SIG-M5 treated with dmso at 0.1 percent for 504 hours (cell line): Measurements from ENCODE around the gene DNAJC30.
A peak's percentile ranks its signal among the peaks of the same experiment; 100 is the strongest.
"Not testable (repeated sequence)": the region's sequence is repeated elsewhere in the genome, so short reads cannot be mapped to it uniquely, and the experiment has no call there.

ENCODE experiments used
- DNase-seq: peaks from one replicate; lab custom pipeline; 2025; ENCODE audit not compliant: unreplicated experiment; lab: John Stamatoyannopoulos, UW

Gene DNAJC30

GRCh38 chr7:73683056-73683787, at the start of gene DNAJC30, which contains the start of gene BUD23:
Gene DNAJC30 (minus strand): TSS chr7:73683453. CDS start chr7:73683423, 30 bp downstream.
Gene BUD23 (plus strand): TSS chr7:73683597. CDS start chr7:73683626, 29 bp downstream.
- peak; percentile 92 for DNase-seq

DNA sequence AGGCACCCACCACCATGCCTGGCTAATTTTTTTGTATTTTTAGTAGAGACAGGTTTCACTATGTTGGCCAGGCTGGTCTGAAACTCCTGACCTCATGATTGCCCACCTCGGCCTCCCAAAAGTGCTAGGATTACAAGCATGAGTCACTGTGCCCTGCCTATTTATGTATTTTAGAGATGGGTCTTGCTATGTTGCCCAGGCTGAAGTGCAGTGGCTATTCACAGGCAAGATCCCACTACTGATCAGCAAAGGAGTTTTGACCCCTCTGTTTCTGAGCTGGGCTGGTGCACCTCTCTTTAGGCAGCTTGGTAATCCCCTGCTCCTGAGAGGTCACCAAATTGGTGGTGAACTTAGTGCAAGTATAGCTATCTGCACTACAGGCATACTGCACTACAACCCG, 49.1 kb upstream of the DNAJC30 start:
- DNase-seq = no peak

- DNase-seq = no peak
These were observed 47.2 kb upstream of the DNAJC30 start for GRCh38 chr7:73730485-73730884.

DNA sequence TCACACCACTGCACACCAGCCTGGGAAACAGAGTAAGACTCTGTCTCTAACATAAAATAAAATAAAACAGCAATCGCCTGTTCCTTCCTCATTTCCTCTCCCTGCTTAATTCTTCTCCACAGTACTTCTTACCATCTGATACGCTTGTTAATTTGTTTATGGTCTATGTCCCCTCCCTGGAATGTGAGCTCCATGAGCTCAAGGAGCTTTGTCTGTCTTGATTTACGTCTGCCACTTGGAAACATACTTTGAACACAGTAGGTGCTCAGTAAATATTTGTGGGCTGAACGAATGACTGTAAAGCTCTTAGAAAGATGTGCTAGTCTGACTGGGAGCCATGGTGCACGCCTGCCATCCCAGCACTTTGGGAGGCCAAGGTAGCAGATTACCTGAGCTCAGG, 45.3 kb upstream of the DNAJC30 start:
- DNase-seq = no peak

DNA sequence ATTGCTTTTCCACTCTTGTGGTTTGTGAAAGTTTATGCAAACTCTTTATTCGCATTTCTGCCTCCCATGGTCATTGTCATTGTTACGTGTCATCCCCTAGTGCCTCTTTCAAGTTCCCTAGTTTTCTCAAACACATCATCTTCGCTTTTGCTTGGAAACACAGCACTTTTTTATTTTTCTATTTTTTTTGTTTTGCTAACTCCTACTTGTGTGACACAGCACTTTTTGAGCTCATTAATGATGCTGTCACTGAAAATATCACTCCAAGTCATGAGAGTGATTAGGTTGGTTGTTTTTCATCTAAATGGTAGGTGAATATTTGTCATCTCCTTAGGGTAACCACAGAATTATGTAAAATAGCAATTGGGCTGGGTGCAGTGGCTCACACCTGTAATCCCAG, 44.7 kb upstream of the DNAJC30 start:
- no peak for DNase-seq

DNA sequence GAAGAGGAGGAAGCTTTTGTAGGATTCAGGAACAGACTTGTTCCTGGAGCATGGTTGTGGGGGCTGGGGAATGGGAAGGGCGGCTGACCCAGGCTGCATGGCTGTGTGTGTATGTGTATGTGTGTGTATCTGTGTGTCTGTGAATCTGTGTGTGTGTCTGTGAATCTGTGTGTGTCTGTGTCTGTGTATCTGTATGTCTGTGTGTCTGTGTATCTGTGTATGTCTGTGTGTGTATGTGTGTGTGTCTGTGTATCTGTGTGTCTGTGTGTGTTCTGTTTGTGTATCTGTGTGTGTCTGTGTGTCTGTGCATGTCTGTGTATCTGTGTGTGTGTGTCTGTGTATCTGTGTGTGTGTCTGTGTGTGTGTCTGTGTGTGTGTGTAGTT, 42.8 kb upstream of the DNAJC30 start:
- DNase-seq = no peak

DNA sequence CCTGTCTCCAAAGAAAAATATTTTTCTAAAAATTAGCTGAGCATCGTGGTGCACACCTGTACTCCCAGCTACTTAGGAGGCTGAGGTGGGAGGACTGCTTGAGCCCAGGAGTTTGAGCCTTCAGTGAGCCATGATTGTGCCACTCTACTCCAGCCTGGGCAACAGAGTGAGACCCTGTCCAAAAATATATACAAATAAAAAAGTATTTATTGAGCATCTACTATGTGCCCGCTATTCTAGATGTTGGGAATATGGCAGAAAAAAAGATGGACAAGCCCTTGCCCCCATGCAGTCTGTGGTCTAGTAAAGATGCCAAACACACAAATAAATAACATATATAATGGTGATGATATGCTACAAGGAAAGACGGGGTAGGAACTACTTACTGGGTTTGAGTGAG, 40.6 kb upstream of the DNAJC30 start:
- no peak for DNase-seq

- no peak for DNase-seq
These were observed 39.5 kb upstream of the DNAJC30 start for GRCh38 chr7:73722785-73723184.

DNA sequence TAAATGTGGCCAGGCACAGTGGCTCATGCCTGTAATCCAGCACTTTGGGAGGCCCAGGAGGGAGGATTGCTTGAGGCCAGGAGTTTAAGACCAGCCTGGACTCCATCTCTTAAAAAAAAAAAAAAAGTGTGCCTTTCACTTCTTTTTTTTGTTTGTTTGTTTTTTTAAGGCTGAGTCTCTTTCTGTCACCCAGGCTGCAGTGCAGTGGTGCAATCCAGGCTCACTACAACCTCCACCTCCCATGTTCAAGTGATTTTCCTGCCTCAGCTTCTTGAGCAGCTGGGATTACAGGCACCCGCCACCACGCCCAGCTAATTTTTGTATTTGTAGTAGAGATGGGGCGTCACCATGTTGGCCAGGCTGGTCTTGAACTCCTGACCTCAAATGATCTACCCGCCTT, 38.9 kb upstream of the DNAJC30 start:
- DNase-seq = not testable (repeated sequence)

- DNase-seq = no peak
These were observed 38.1 kb upstream of the DNAJC30 start for GRCh38 chr7:73721377-73721817.

- not testable (repeated sequence) for DNase-seq
These were observed 37.2 kb upstream of the DNAJC30 start for GRCh38 chr7:73720443-73720842.

GRCh38 chr7:73719806-73720169, 36.5 kb upstream of the DNAJC30 start:
- no peak for DNase-seq

GRCh38 chr7:73718905-73719805, 35.9 kb upstream of the DNAJC30 start, which contains the start of gene STX1A:
Gene STX1A (minus strand): TSS chr7:73719669. CDS start chr7:73719631, 38 bp downstream.
- peak; percentile 51 for DNase-seq

DNA sequence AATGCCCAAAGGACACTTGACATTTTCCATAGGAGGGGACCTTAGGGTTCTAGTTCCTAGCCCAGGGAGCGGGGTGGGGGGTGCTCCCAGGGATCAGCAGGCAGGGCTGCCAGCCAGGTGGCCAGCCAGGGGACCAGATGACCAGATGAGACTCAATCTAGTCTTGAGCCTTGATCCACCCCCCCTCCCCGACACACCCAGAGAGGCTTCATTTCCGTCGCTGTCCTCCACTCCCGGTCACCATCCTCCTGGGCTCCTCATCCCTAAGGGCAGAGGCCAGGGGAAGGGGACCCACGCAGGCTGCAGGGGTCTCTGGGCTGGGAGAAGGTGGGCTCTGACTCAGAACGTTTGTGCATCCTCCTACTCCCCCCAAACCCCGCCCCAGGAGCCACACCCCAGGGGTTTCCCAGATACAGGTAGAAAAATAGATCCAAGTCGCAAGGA, 35.2 kb upstream of the DNAJC30 start:
- no peak for DNase-seq

- DNase-seq = peak; percentile 93
These were observed 34.7 kb upstream of the DNAJC30 start for GRCh38 chr7:73717991-73718405.

GRCh38 chr7:73717025-73717807, 34.0 kb upstream of the DNAJC30 start:
- no peak for DNase-seq

DNA sequence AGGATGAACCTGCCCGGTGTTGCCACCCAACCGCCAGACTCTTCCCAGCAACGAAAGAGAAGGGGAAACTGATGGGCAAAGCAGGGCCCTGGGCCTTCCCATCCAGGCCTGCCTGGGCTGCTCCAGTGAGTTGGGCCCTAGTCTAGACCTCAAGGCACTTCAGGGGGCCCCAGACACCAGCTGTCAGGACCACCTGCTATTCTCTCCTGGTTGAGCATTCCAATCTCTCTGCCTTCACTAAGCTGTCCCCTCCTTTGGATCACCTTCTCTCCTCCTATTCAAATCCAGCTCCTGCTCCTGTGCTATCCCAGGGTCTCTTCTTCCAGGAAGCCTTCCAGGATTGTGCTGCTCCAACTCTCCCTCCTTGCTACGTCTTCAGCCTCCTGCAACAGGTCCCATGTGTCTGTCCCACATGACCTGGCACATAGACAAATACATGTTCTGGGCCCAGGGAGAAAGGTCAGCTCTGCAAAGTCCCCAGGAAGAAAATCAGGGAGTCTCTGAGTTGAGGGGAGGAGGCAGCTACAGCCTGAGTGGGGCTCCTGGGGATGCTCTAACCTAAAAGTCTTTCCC, 33.2 kb upstream of the DNAJC30 start:
- no peak for DNase-seq

GRCh38 chr7:73715648-73716317, 32.5 kb upstream of the DNAJC30 start:
- peak; percentile 97 for DNase-seq

DNA sequence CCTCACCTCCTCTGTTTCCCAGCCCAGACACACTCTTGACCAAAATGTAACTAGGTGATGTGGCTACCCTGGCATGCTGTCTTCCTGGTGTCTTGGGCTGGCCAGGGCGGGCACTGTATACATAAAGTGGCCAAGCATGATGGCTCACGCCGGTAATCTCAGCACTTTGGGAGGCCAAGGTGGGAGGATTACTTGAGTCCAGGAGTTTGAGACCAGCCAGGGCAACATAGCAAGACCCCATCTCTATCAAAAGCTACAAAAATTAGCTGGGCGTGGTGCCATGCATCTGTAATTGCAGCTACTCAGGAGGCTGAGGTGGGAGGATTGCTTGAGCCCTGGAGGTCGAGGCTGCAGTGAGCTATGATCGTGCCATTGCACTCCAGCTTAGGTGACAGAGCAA, 30.1 kb upstream of the DNAJC30 start:
- not testable (repeated sequence) for DNase-seq

GRCh38 chr7:73712773-73713172, 29.5 kb upstream of the DNAJC30 start:
- no peak for DNase-seq
